Stomach smooth muscle (tissue), 2 donors: ENCODE results near the gene LMLN.
"Not testable (repeated sequence)": the region's sequence is repeated elsewhere in the genome, so short reads cannot be mapped to it uniquely, and the experiment has no call there.

Experiments
- H3K27ac ChIP-seq: one replicate; pipeline ENCODE4 v1.7.0; 2013; ENCODE audit warnings: mild to moderate bottlenecking, low read length, inconsistent platforms
- H3K27me3 ChIP-seq, 2 donors: one replicate each; pipeline ENCODE4 v1.7.0; 2013; ENCODE audit warnings: low read length in 2 of 2; ENCODE audit not compliant: insufficient read depth in 2 of 2, control insufficient read depth in 1 of 2
- H3K36me3 ChIP-seq, 2 donors: one replicate each; pipeline ENCODE4 v1.7.0; 2013; ENCODE audit warnings: low read length in 2 of 2; ENCODE audit not compliant: control insufficient read depth in 2 of 2, insufficient read depth in 2 of 2
- H3K4me1 ChIP-seq: one replicate; pipeline ENCODE4 v1.7.0; 2013; ENCODE audit warnings: low read length; ENCODE audit not compliant: control insufficient read depth, insufficient read depth
- H3K4me3 ChIP-seq, 2 donors: one replicate each; pipeline ENCODE4 v1.7.0; 2013; ENCODE audit warnings: low read length in 2 of 2
- H3K9ac ChIP-seq, 2 donors: one replicate each; pipeline ENCODE4 v1.7.0; 2013; ENCODE audit warnings: low read length in 2 of 2, mild to moderate bottlenecking in 1 of 2
- H3K9me3 ChIP-seq, 2 donors: one replicate each; pipeline ENCODE4 v1.7.0; 2013; ENCODE audit warnings: low read length in 2 of 2; ENCODE audit not compliant: control insufficient read depth in 2 of 2
- donor health status: healthy.
- donor health status: Pancreatic carcinoma.

LMLN gene

DNA sequence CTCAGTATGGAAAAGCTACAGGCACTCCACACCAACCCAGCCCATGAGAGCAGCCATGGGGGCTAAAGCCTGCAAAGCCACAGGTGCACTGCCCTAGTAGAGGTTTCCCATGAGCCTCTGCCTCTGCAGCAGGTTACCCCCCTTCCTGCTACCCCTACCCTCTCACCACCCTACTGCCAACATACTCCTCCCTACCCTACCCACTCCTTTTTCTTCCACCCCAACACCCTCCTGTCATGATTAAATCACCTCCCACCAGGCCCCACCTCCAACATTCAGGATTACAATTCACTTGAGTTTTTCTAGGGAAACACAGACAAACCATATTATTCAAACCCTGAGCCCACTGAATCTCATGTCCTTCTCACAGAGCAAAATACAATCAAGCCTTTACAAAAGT, 88.4 kb downstream of the LMLN start:
- H3K27me3 ChIP-seq, result no peaks in the 10 kb centered on the region
- no peak overlapping the region for H3K9ac ChIP-seq
- H3K36me3 ChIP-seq, result no peaks in the 10 kb centered on the region
- no peaks in the 10 kb centered on the region for H3K9me3 ChIP-seq
- H3K4me3 ChIP-seq, result no peak overlapping the region
- no peaks in the 10 kb centered on the region for H3K4me1 ChIP-seq
- no peak overlapping the region for H3K27ac ChIP-seq

DNA sequence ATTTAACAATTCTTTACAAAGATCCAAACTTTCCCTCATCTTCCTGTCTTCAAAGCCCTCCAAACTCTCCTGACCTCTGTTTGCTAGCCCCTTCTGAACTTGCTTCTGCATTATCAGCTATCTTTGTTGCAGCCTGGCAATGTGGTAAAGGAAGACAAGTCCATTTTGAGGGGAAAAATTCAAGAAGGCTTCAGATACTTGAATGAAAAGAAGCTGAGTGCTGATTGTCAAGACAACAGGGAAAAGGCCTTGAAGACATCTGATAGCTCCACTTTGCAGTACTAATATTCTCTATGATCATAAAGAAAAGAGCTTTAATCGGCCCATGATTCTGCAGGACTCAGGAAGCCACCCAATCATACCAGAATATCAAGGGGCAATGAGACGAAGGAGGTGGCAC, 91.8 kb downstream of the LMLN start:
- Histone ChIP-seq H3K27me3 (no peaks in the 10 kb centered on the region), H3K9me3 (no peaks in the 10 kb centered on the region), H3K4me1 (no peaks in the 10 kb centered on the region), H3K9ac (no peak overlapping the region), H3K36me3 (no peaks in the 10 kb centered on the region), H3K27ac (no peak overlapping the region), H3K4me3 (no peak overlapping the region)

GRCh38 chr3:198053462-198053861, 93.4 kb downstream of the LMLN start:
- not testable (repeated sequence) for H3K27me3 ChIP-seq, H3K4me1 ChIP-seq, H3K27ac ChIP-seq, H3K9ac ChIP-seq, H3K4me3 ChIP-seq, H3K36me3 ChIP-seq, H3K9me3 ChIP-seq

- Histone ChIP-seq H3K9ac (no peak overlapping the region), H3K9me3 (no peaks in the 10 kb centered on the region), H3K27me3 (no peaks in the 10 kb centered on the region), H3K27ac (no peak overlapping the region), H3K36me3 (no peaks in the 10 kb centered on the region), H3K4me1 (no peaks in the 10 kb centered on the region), H3K4me3 (no peak overlapping the region)
Observed at GRCh38 chr3:198061119-198062067, 101.4 kb downstream of the LMLN start.

DNA sequence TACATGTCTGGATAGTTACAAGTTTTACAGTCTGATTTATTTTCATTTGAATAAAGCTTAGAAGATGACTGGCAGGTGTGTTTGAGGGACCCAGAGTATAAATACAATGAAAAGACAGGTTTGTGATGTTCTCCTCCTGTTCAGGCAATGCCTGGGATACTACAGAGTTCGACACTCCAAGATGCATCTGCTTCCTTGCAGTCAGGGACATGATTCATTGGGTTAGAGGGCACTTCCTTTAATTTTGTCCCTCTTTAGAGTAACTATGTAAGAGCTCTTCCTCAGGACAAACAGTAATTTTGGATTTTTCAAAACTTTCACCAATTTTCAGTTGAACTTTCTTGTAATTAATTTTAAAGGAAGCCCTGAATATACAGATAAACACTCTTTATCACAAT, 102.0 kb downstream of the LMLN start:
- Histone ChIP-seq H3K27me3 (no peaks in the 10 kb centered on the region), H3K27ac (no peak overlapping the region), H3K9me3 (no peaks in the 10 kb centered on the region), H3K36me3 (no peaks in the 10 kb centered on the region), H3K4me3 (no peak overlapping the region), H3K4me1 (no peaks in the 10 kb centered on the region), H3K9ac (no peak overlapping the region)

DNA sequence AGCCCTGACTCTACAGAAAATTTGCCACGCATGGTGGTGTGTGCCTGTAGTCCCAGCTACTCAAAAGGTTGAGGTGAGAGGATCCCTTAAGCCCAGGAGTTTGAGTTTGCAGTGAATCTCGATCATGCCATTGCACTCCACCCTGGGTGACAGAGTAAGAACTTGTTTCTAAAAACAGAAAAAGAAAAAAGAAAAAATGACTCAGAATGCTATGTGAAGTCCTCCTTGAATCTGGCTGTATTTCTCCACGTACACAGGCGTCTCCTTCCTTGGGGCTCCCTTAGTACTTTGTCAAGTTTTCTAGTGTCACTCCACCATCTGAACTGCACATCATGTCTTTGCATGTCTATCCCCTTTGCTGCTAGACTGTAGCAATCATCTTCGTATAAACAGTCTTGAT, 104.4 kb downstream of the LMLN start:
- Histone ChIP-seq H3K27me3 (no peaks in the 10 kb centered on the region), H3K9me3 (no peaks in the 10 kb centered on the region), H3K36me3 (no peaks in the 10 kb centered on the region), H3K27ac (no peak overlapping the region), H3K4me3 (no peak overlapping the region), H3K9ac (no peak overlapping the region), H3K4me1 (no peaks in the 10 kb centered on the region)

GRCh38 chr3:198065897-198066296, 105.9 kb downstream of the LMLN start:
- H3K4me1 ChIP-seq, result no peaks in the 10 kb centered on the region
- no peaks in the 10 kb centered on the region for H3K27me3 ChIP-seq
- no peaks in the 10 kb centered on the region for H3K36me3 ChIP-seq
- H3K9me3 ChIP-seq, result no peaks in the 10 kb centered on the region
- H3K9ac ChIP-seq, result no peak overlapping the region
- no peak overlapping the region for H3K4me3 ChIP-seq
- H3K27ac ChIP-seq, result no peak overlapping the region

DNA sequence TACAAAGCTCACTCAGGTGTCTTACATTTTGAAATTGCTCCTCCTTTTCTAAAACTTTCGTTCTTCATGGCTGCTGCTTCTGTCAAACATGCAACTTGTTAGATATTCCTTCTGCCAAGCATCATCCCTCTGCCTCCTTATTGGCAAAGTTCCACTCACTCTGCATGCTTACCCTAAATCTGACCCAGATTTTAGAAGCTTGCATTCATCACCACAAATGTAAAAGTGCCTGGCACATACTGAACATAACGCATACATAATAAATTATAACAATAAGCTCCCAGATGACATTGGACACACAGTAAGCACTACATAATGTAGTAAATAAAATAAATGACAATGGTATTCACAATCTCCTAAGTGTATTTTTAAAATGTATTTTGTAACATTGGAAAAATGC, 107.4 kb downstream of the LMLN start:
- H3K4me3 ChIP-seq, result no peak overlapping the region
- peaks cover 0 to 5% of the 10 kb centered on the region in 2 donors for H3K27me3 ChIP-seq
- no peaks in the 10 kb centered on the region for H3K9me3 ChIP-seq
- H3K36me3 ChIP-seq, result no peaks in the 10 kb centered on the region
- no peak overlapping the region for H3K9ac ChIP-seq
- no peaks in the 10 kb centered on the region for H3K4me1 ChIP-seq
- H3K27ac ChIP-seq, result no peak overlapping the region

GRCh38 chr3:198070871-198071270, 110.9 kb downstream of the LMLN start:
- Histone ChIP-seq H3K9ac (no peak overlapping the region), H3K4me1 (no peaks in the 10 kb centered on the region), H3K27ac (no peak overlapping the region), H3K9me3 (no peaks in the 10 kb centered on the region), H3K36me3 (no peaks in the 10 kb centered on the region), H3K27me3 (peaks cover 4 to 5% of the 10 kb centered on the region in 2 donors), H3K4me3 (no peak overlapping the region)

GRCh38 chr3:198071602-198072287, 111.7 kb downstream of the LMLN start:
- H3K9me3 ChIP-seq, result no peaks in the 10 kb centered on the region
- H3K4me3 ChIP-seq, result no peak overlapping the region
- H3K4me1 ChIP-seq, result no peaks in the 10 kb centered on the region
- no peak overlapping the region for H3K9ac ChIP-seq
- H3K27me3 ChIP-seq, result peaks cover 7 to 8% of the 10 kb centered on the region in 2 donors
- H3K36me3 ChIP-seq, result no peaks in the 10 kb centered on the region
- no peak overlapping the region for H3K27ac ChIP-seq
